LNCaP clone FGC (cell line): ENCODE results near the gene CMSS1.

Experiments used
- DNase-seq: peaks from one replicate; pipeline ENCODE4 v3.0.0-alpha.2; 2011; ENCODE audit warnings: low read depth
- H3K4me3 ChIP-seq: 2 replicates; pipeline ENCODE4 v1.5.1; 2011; ENCODE audit warnings: mild to moderate bottlenecking, low read depth, low read length, control low read depth
- TF ChIP-seq, protein P1 (sequence below): IDR thresholded peaks from 2 replicates; pipeline ENCODE4 v1.5.1; 2012; ENCODE audit warnings: mild to moderate bottlenecking; ENCODE audit not compliant: control insufficient read depth, insufficient read depth; ENCODE audit errors: extremely low read depth

The CMSS1 gene

DNA sequence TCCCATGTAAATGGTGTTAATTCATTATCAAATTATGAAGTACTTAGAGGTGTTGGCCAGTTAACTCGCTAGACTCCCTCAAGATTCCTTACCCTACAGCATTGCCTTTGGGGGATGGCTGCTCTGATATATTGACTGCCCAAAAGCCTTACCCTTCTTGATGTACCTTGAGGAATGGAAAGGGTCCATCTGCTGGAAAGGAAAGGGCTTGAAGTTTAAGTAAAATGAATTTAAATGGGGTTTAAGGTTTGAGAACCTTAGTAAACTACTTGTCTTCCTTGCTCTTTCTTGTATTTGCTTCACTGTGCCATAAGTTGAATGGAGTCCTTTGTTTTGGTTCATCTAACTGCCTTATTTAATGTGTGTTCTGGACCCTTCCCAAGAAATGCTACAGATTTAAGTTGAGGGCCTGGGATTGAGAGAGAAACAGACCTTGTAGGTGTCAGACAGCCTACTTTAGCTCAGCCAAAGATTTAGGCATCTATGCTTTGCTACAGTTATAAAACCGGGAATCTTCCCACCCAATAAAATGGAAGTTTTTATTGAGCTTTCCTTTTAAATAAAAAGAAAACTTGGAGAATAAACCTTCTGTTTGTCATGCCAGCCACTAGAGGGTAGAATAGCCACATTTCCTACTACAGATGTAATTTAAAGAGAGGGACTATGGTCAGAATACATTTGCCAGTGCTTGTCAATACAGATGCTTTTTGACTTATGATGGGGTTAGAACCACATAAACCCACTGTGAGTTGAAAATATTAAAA is 25.3 kb downstream of the CMSS1 start:
- TF ChIP-seq, protein P1, sequence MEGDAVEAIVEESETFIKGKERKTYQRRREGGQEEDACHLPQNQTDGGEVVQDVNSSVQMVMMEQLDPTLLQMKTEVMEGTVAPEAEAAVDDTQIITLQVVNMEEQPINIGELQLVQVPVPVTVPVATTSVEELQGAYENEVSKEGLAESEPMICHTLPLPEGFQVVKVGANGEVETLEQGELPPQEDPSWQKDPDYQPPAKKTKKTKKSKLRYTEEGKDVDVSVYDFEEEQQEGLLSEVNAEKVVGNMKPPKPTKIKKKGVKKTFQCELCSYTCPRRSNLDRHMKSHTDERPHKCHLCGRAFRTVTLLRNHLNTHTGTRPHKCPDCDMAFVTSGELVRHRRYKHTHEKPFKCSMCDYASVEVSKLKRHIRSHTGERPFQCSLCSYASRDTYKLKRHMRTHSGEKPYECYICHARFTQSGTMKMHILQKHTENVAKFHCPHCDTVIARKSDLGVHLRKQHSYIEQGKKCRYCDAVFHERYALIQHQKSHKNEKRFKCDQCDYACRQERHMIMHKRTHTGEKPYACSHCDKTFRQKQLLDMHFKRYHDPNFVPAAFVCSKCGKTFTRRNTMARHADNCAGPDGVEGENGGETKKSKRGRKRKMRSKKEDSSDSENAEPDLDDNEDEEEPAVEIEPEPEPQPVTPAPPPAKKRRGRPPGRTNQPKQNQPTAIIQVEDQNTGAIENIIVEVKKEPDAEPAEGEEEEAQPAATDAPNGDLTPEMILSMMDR, result peak; percentile 55
- DNase-seq, result peak; percentile 46
- H3K4me3 ChIP-seq, result no peak overlapping the region

GRCh38 chr3:99843590-99844258 is 26.1 kb downstream of the CMSS1 start:
- no peak overlapping the region for H3K4me3 ChIP-seq
- TF ChIP-seq, protein P1, result no peak
- no peak for DNase-seq

DNA sequence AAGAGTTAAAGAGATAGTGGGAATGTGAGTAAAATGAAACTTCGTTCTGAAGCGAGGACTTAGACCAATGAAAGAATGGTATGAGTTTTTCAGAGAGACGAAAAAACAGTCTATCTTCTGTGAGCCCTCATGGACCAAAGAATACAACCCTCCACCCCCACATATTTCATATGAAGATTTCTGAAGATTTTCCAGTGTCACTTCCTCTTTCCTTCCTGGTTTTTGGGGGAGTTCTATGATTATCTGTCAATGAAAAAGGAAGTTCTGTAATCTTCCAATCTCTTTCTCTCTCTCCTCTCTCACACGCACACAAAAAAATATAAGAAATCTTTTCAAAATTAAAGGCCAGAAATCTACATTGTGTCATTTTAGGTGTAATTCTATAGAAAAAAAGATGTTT is 27.7 kb downstream of the CMSS1 start:
- no peak overlapping the region for H3K4me3 ChIP-seq
- TF ChIP-seq, protein P1, result no peak
- DNase-seq, result no peak

GRCh38 chr3:99845999-99846398 is 28.3 kb downstream of the CMSS1 start:
- DNase-seq, result no peak
- TF ChIP-seq, protein P1, result no peak
- H3K4me3 ChIP-seq, result no peak overlapping the region

GRCh38 chr3:99846477-99847160 is 29.0 kb downstream of the CMSS1 start:
- DNase-seq, result no peak
- TF ChIP-seq, protein P1, result no peak
- H3K4me3 ChIP-seq, result no peak overlapping the region

DNA sequence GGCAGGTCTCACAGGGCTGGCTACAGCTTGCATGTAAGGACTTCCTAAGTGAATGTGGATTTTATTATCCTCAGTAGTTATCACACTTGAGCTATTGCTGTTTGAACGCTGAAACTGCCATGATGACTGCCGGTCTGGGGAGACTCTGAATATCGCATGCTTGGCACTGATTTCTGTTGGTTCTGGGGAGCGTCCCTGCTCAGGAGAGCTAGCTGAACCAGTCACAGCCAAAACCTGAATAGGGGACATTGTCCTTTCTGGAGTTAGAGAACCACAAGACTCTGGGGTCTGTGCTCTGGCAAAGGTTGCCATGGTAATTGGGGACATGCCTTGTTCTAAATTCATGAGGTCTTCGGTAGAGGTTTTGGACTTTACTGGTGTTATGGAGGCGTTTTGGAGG is 30.8 kb downstream of the CMSS1 start:
- no peak overlapping the region for H3K4me3 ChIP-seq
- DNase-seq, result no peak
- TF ChIP-seq, protein P1, result no peak
